Gastroesophageal sphincter (tissue), 3 donors: ENCODE results near the gene FBLL1.

Experiments used
- EP300 ChIP-seq: sonication (generic); formaldehyde crosslinking; IDR thresholded peaks from one replicate; pipeline ENCODE4 v1.6.1; 2017; ENCODE audit warnings: antibody characterized with exemption, mild to moderate bottlenecking
- POLR2A ChIP-seq, 2 donors: fragments of 450-650 bp; IDR thresholded peaks; one replicate each; pipeline ENCODE4 v1.6.1; 2017; ENCODE audit warnings: antibody characterized with exemption in 2 of 2, mild to moderate bottlenecking in 2 of 2, moderate library complexity in 1 of 2
- TF ChIP-seq, protein P1 (sequence below), 4 experiments: fragments of 200-600 bp in 2 of 4; fragments of 450-650 bp in 2 of 4; sonication (generic) in 1 of 4; IDR thresholded peaks; one replicate each; pipeline ENCODE4 v1.5.1; 2017 to 2019; ENCODE audit warnings: antibody characterized with exemption in 4 of 4, mild to moderate bottlenecking in 2 of 4, moderate library complexity in 2 of 4

DNA sequence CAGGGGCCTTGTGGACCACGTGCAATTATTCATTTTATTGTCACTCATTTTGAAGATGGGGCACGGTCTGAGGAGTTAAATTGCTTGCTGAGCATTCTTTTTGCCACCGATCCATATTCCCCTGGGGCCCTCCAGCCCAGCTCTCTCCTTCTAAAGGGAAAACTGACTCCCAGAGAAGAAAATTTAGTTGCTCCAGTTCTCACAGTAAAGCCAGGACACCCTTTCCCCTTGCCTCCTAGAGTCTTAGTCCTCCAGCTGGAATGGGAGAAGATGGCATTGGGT, 51.1 kb downstream of the FBLL1 start:
- TF ChIP-seq POLR2A (IDR thresholded peaks at IDR 0.05) (no peak), EP300 (no peak)
- TF ChIP-seq, protein P1, sequence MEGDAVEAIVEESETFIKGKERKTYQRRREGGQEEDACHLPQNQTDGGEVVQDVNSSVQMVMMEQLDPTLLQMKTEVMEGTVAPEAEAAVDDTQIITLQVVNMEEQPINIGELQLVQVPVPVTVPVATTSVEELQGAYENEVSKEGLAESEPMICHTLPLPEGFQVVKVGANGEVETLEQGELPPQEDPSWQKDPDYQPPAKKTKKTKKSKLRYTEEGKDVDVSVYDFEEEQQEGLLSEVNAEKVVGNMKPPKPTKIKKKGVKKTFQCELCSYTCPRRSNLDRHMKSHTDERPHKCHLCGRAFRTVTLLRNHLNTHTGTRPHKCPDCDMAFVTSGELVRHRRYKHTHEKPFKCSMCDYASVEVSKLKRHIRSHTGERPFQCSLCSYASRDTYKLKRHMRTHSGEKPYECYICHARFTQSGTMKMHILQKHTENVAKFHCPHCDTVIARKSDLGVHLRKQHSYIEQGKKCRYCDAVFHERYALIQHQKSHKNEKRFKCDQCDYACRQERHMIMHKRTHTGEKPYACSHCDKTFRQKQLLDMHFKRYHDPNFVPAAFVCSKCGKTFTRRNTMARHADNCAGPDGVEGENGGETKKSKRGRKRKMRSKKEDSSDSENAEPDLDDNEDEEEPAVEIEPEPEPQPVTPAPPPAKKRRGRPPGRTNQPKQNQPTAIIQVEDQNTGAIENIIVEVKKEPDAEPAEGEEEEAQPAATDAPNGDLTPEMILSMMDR (IDR thresholded peaks at IDR 0.05) = no peak
